AG09319 (cell line): ENCODE results near the gene MPP1.
A peak's percentile ranks its signal among the peaks of the same experiment; 100 is the strongest.

Source experiments
- DNase-seq: peaks from one replicate; pipeline ENCODE4 v3.0.0-alpha.2; 2010; ENCODE audit warnings: low read depth; ENCODE audit errors: extremely low read depth
- TF ChIP-seq, protein P1 (sequence below): IDR thresholded peaks from 2 replicates; pipeline ENCODE4 v1.5.1; 2011; ENCODE audit warnings: low read depth, mild to moderate bottlenecking, inconsistent platforms, low read length, moderate library complexity

The MPP1 gene

DNA sequence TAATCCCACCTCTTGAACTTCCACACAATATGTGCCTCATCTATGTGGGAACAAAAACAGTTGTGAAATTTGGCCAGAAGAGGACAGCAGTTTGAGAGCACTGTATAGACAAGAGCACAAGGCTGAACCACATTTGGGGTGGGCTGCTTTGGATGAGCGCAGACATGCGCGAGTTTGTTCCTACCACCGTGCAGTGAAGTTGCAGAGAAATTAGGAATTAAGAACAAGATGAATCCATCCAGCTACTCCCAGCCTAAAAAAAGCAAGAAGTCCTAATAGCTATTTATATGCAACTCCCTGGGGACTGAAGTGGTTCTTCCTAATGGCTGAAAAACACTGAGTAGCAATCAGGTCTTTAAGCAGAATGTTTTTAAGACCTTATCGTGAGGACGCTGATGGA, 55.4 kb downstream of the MPP1 start:
- DNase-seq = no peak
- TF ChIP-seq, protein P1, sequence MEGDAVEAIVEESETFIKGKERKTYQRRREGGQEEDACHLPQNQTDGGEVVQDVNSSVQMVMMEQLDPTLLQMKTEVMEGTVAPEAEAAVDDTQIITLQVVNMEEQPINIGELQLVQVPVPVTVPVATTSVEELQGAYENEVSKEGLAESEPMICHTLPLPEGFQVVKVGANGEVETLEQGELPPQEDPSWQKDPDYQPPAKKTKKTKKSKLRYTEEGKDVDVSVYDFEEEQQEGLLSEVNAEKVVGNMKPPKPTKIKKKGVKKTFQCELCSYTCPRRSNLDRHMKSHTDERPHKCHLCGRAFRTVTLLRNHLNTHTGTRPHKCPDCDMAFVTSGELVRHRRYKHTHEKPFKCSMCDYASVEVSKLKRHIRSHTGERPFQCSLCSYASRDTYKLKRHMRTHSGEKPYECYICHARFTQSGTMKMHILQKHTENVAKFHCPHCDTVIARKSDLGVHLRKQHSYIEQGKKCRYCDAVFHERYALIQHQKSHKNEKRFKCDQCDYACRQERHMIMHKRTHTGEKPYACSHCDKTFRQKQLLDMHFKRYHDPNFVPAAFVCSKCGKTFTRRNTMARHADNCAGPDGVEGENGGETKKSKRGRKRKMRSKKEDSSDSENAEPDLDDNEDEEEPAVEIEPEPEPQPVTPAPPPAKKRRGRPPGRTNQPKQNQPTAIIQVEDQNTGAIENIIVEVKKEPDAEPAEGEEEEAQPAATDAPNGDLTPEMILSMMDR = no peak

DNA sequence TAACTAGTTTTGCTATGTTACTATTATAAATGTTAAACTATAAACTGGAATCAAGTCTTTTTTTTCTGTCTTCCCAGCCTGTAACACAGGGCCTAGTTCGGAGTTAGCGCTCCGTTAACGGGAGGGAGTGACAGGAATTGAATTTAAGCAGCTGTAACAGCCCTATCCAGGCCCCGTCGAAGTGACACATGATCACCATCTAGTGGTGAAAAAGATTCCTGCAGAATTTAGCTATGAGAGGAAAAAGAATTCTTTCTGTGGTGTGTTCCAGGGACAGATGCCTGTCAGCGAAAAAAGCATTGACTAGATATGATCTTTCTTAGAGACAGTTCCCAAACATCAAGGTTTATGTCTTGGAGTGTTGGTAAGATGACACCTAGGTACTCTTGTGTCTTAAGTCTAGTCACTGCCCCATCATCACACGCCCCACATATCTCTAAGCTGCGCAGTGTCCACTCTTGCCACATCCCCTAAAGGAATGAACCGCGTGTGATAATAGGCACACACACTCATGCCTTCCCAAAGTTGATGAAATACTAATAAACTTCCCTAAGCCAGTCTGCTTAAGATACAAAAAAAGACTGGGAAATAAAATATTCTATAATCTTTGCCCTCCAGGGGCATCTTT, 56.5 kb downstream of the MPP1 start:
- TF ChIP-seq, protein P1 = peak; percentile 68
- no peak for DNase-seq

DNA sequence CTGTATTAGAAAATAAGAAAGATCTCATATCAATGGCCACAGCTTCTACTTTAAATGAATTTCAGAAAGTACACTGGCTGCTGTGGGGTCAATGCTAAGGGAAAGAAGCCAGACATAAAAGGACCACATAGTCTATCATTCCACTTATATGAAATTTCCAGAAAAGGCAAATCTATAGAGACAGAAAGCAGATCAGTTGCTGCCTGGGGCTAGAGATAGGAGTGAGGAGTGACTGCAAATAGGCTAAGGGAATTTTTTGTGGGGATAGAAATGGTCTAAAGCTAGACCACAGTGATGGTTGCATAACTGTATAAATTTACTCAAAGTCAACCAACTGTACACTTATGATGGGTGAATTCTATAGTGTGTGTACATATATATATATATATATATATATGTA, 62.7 kb downstream of the MPP1 start:
- TF ChIP-seq, protein P1 = no peak
- no peak for DNase-seq

DNA sequence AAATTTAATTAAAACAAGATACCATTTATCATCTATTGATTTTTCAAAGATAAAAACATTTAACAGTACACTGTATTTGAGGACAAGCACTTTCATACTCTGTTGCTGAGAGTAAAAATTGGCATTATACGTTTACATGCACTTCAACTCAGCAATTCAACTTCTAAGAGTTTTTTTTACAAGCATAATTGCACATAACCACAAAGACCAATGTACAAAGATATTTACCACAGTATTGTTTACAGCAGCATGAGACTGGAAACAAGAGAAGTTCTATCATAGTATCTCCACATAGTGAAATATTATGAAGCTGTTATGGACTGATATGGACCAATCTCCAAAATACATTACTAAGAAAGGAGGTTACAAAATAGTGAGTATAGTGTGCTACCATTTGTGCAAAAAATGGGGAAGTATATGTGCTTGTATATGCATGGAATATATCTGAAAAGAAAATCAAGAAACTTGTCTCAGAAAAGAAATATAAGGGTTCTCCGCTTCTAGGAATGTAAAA, 65.3 kb downstream of the MPP1 start:
- TF ChIP-seq, protein P1 = no peak
- DNase-seq = no peak

DNA sequence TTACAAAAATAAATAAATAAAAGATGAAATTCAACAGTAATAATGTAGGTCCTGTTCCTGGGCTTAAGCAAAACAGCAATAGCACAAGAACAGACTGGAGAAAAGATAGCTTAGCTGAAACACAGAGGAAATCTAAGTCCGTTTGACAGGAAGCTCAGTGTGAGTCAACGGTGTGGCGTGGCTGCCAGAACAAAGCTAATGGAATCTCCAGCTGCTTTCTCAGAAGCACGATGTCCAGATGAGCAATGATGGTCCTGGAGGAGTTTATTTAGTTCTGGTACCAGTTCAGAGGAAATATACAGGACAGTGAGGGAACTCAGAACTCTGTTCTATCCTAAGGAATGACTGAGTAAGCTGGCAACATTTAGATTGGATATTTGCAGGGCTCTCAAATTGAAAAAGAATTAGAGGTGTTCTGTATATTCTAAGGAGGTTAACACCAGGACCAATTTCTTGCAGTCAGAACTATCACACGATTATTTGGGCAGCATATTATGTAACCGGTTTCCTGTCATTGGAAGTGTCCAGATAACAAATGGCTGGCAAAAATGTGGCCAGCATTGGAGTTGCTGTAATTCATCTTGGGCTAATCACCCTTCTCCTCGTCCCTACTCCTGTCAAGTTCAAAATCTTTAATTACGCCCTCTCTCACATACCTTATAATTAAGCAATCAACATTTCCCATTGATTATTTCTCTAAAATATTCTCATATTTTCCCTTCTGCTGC, 67.1 kb downstream of the MPP1 start:
- TF ChIP-seq, protein P1 = no peak
- no peak for DNase-seq

DNA sequence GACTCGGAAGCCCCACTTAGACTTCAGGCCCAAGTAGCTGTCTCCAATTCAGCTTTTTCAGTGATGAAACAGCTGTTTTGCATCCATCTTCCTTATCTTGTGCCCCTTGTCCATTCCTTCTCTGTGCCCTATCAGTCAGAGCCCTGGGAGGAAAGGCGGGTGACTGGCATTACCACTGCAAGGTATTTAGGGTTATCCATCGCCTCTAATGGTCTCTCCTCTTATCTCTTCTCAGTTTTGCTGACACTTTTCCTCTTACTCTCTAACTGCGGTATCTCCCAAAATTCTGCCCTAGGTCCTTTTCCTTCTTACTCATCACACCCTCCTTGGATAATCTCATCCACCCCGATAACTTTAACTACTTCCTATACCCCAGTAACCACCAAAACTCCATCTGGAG, 68.1 kb downstream of the MPP1 start:
- TF ChIP-seq, protein P1 = no peak
- DNase-seq = no peak

DNA sequence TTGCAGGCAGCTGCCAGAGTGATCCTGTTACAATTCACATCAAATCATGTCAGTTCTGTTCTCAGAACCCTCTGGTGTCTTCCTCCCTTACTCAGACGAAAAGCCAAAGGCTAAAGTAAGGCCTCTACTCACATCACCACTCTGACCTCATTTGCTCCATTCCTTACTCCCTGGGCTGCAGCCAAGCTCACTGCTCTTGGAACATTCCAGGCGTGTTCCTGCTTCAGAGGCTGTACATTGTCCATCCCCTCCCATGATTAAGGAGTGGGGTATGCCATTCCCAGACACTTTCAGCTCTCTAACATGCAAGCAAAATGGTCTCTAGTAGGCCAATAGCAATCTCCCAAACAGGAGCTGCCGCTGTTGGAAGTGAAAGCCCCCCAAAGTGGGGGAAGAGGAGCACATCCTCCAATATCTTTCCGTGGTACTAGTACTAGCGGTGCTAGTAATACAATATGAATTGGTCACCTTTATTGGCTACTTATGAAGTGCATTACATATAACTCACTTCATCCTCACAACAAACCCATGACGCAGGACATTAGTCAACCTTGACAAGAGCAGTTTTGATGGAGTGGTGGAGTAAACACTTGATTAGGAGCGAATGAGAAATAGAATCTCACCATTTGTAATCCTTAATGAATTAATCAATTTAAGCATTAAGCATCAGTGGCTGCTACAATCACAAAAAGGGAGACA, 69.4 kb downstream of the MPP1 start:
- no peak for DNase-seq
- TF ChIP-seq, protein P1 = no peak
